GM18873 (cell line): ENCODE results near the gene ATRN.
A peak's percentile ranks its signal among the peaks of the same experiment; 100 is the strongest.

Experiments
- ATAC-seq: cut with Tn5 transposase; IDR thresholded peaks from one replicate; pipeline ENCODE4 v1.9.1; 2021; ENCODE audit warnings: mild to moderate bottlenecking, moderate library complexity, moderate number of reproducible peaks; ENCODE audit not compliant: unreplicated experiment, low FRiP score

The ATRN gene

GRCh38 chr20:3652676-3653596, 182.1 kb downstream of the ATRN start:
- ATAC-seq, result no peak

DNA sequence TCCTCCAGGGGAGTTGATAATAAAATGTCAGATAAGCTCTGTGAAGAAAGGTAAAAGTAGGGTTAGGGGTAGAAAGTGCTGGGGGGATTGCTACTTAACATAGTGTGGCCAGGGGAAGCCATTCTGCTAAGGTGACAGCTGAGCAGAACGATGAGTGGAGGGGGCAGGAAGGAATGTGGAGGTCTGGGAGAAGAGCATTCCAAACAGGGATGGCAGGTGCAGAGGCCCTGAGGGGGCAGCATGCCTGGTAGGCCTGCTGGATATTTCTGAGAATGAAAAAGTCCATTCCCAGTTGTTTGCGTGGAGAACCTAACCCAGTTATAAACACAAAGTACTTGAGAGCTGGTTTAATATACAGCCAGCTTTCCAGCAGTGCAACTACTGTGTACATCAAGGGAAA, 183.1 kb downstream of the ATRN start:
- no peak for ATAC-seq

DNA sequence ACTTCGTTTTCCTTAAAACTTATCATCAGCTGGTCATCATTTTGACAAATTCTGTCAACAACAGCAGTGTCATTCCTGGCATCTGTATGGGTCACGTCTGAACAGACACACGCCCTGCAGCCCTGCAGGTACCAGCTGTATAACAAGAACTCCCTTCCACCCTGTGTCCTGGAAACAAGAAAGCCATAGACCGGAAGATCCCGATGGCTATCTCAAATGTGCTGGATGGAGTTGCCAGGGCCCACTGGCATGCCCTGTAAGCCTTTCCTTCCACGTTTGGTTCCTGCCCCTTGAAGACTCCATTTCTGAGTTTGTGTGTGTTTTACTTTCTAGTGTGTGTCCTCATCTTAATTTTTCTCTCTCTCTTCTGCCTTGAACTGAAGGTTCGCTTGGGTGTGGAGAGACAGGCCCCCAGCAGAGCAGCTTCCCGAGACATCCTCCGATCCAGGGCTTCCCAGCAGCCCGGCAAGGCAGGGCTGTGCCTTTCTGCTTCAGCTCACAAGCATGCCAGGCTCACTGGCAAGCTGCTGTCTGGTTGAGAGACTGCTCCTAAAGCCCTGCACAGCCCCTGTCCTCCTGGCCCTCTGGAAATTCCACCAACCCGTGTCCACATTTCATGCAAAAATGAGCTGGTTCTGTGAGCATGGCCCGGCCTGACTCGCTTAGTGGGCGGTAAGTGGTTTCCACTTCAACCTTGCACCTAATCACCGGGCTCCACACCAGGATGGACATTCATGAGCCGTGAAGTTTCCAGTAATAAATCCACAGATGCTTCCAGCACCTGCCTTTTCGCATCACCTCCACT, 183.7 kb downstream of the ATRN start:
- no peak for ATAC-seq

- no peak for ATAC-seq
Measured at GRCh38 chr20:3655131-3655405, 184.2 kb downstream of the ATRN start.

- no peak for ATAC-seq
Measured at GRCh38 chr20:3658019-3658715, 187.3 kb downstream of the ATRN start.

DNA sequence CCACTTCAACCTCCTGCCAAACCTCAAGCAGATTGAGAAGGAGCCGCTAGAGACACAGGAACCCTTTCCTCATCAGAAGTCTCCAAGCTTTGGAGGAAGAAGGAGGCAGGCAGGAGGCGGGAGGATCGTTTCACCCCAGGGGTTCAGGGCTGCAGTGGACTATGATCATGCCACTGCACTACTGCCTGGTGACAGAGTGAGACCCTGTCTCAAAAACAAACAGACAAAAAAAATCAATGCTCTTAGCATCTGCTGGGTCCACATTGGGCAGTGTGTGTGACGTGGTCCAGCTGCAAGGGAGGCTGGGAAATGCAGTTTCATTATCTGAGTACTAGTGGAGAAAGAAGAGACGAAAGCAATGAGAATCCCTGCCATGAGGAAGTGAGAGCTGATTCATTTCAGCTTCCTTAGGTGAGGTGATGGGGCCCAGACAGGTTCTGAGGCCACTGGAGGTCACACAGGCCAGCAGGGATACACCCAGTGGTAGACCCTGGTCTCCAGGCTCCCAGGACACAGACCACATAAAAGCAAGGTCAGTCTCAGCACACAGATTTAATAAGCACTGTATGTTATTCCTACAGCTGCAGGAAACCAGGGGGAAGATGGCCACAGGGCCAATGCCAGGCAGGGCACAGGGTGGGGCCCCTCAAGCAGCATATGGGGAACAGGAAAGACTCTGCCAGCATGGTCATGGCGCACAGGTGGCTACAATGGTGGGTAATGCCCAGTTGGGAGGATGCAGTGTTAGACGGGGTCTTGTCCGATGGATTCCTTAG, 188.1 kb downstream of the ATRN start:
- peak; percentile 87 for ATAC-seq

GRCh38 chr20:3659492-3660261, 188.9 kb downstream of the ATRN start:
- no peak for ATAC-seq

DNA sequence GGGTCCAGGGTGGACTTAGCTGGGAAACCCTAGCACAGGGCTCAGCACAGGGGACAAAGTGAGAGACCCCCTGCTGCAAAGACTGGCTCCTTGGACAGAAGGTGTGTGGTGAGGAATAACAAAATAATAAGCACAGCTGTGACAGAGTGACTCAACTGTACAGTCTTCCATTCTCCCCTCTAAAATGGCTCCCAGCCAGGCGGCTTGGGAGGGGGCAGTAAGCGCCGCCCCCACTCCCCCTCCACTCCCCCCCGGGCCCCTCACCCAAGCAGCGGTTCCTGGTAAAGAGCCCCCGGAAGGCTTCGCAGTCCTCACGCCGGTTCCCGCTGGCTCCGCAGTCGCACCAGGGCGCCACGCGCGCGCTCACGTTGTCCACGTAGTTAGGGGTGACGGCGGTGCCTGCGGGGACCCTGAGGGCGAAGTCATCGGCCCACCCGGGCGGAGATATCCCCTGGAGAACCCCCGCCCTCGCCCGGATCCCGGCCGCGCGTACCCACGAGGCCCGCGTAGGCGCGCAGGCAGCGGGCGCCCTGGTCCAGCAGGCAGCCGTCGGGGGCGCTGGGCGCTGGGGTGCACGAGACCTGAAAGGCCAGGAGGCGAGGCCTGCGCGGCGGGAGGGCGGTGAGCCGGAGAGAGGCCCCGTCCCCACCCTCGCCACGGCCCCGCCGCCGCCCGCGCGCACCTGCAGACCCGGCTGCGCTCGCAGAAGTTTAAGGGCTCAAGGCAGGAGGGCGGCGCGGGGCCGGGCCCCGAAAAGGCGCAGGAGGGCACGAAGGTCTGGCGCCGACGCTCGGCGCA, 189.6 kb downstream of the ATRN start:
- ATAC-seq, result no peak

GRCh38 chr20:3661060-3661813, 190.4 kb downstream of the ATRN start:
- ATAC-seq, result no peak

GRCh38 chr20:3661814-3662665, 191.2 kb downstream of the ATRN start:
- ATAC-seq, result no peak

DNA sequence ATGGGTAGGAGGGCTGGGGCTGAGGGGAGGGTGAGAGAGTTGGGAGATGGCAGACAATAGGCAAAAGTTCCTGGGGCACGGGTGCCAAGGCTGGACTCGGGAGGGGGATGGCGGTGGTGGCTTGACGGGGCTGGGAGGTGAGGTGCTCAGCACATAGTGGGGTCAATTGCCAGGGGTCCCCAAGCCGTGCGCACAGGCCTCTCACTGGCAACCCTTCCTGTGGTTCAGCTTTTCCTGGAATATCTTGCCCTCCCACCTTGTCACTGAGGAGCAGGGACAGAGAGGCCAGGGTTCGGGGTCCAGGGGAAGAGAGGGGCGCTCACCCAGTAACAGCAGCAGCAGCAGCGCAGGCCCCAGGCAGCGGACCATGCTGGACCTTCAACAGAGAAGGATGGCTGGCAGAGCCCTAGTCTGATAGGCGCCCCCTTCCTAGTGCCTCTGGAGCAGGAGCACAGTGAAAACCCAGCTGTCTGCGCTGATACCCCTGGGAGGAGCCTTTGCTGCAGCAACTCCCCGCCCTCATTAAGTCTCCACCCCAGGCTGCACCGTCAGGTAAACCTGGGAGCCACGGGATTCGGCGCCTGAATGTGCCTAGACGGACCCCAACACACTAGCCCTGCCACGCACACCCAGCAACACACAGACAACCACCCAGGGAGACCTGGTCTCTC, 192.3 kb downstream of the ATRN start, which contains the start of gene GFRA4:
Gene GFRA4 (minus strand): TSS at position 369 of the 671 bp plus-strand sequence. CDS start 0 bp downstream, at position 369.
- no peak for ATAC-seq

GRCh38 chr20:3663858-3664257, 193.0 kb downstream of the ATRN start:
- no peak for ATAC-seq

GRCh38 chr20:3667434-3668037, 196.7 kb downstream of the ATRN start:
- no peak for ATAC-seq

- ATAC-seq, result no peak
Measured at GRCh38 chr20:3669710-3670367, 199.0 kb downstream of the ATRN start.

DNA sequence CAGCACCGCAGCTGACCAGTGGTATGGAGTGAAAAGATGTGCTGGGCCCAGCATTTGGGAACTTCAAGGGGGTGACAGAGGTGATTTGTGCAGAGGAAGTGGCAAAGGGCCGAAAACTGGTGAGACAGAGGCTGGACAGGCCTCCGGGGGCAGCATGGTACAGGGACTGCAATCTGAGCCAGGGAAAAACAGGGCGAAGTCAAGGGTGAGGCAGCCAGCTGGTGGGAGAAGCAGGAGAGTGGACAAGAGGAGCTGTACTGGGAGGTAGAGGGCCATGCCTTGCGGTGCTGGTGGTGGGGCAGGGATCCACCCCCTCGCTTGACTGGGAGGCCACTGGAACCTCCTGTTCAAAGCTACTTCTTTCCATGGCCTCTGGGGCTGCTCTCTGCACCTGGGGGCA, 199.7 kb downstream of the ATRN start:
- no peak for ATAC-seq

DNA sequence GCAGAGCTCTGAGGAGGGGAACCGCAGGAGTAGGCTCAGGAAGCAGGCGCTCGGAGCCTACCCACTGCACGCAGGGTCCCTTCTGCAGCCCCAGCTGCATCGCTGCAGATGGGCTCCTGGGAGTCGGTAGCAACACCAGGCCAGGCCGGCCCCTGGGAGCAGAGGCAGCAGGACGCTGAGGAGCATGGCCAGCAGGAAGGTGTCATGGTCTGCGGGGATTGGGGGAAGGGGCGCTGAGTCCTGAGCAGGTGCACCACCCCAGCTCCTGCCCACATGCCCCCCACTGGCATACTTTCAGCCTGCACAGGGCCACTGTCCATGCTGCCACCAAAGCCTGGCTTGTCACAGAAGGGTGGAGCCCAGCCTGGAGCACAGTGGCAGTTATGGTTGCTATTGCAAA, 200.1 kb downstream of the ATRN start:
- ATAC-seq, result no peak
